Measurements from ENCODE around the gene ACBD6. TPM values are rescaled to one million over a fixed set of nuclear protein-coding genes. Genes with fewer than 3 reads are reported as not detected.
A peak's percentile ranks its signal among the peaks of the same experiment; 100 is the strongest.

ACBD6 gene
- total RNA-seq, 1 donor from 2014 or later = 43.4 TPM

DNA sequence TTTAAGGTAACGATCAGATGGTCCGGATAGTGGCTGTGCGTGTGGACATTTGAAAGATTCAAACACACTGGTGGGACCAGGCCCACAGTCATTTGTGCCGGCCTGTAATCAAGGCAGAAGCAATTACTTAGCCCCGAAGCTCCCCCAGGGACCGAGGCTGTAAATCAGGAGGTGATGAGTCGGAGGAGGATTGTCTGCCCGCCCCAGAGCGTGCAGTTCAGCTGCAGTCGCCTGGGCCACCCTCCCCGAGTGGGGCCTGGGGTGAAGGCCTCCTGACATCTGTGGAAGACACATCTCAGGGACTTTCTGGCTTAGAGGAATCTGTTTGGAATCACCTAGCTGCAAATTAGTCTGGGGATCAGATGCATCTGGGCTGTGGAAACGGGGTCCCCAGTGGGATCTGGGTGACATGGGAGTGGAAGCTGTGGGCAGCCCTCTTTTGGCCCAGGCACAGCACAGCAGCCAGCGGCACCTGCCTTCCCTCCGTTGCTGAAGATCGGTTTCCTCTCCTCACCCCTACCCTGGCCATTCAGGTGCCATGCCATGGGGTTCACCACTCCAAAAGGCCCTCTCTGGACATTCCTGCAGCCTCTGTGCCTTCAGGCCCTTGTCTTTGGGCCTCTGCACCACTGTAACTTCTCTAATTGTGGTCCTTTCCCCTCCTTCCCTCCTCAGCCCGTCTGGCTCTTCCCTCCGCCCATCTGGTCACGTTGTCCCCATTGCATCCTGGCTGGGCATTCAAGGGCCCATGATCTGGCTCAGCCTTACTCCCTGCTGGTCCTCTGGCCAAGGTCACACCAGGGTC lies 246.6 kb downstream of the ACBD6 start:
- peaks cover 17% of the 10 kb centered on the region for H3K4me1 Mint-ChIP-seq (ENCODE audit: low read depth, unreplicated experiment)
- H4K20me1 ChIP-seq (ENCODE audit: insufficient read depth, low read length) = no peaks in the 10 kb centered on the region
- H3K27me3 Mint-ChIP-seq (ENCODE audit: low read depth, unreplicated experiment) = peaks cover 39% of the 10 kb centered on the region
- no peak overlapping the region for H3K4me3 Mint-ChIP-seq (ENCODE audit: unreplicated experiment)
- H2AFZ ChIP-seq (ENCODE audit: low read depth, low read length) = no peak overlapping the region
- no peak overlapping the region for H3K9ac ChIP-seq (ENCODE audit: low read length)
- FAIRE-seq = no peak
- no peaks in the 10 kb centered on the region for H3K9me3 Mint-ChIP-seq (ENCODE audit: unreplicated experiment)
- no peak overlapping the region for H3K27ac ChIP-seq (ENCODE audit: low read depth, low read length)
- no peaks in the 10 kb centered on the region for H3K36me3 ChIP-seq (ENCODE audit: insufficient read depth, low read length)
- TF ChIP-seq EZH2 (IDR thresholded peaks at IDR 0.05; ENCODE audit: insufficient read depth, low read length) = no peak
- TF ChIP-seq, protein P1, sequence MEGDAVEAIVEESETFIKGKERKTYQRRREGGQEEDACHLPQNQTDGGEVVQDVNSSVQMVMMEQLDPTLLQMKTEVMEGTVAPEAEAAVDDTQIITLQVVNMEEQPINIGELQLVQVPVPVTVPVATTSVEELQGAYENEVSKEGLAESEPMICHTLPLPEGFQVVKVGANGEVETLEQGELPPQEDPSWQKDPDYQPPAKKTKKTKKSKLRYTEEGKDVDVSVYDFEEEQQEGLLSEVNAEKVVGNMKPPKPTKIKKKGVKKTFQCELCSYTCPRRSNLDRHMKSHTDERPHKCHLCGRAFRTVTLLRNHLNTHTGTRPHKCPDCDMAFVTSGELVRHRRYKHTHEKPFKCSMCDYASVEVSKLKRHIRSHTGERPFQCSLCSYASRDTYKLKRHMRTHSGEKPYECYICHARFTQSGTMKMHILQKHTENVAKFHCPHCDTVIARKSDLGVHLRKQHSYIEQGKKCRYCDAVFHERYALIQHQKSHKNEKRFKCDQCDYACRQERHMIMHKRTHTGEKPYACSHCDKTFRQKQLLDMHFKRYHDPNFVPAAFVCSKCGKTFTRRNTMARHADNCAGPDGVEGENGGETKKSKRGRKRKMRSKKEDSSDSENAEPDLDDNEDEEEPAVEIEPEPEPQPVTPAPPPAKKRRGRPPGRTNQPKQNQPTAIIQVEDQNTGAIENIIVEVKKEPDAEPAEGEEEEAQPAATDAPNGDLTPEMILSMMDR (IDR thresholded peaks at IDR 0.05; ENCODE audit: insufficient read depth, low read depth, low read length) = no peak
- no peak for DNase-seq (ENCODE audit: low read depth)
- H3K79me2 ChIP-seq (ENCODE audit: insufficient read depth, low read length) = no peaks in the 10 kb centered on the region
- no peaks in the 10 kb centered on the region for H3K9me3 ChIP-seq (ENCODE audit: insufficient read depth, low read depth, low read length)
- H3K4me3 ChIP-seq (ENCODE audit: insufficient read depth, low read depth, low read length) = no peak overlapping the region
- H3K36me3 Mint-ChIP-seq (ENCODE audit: low read depth, unreplicated experiment) = no peaks in the 10 kb centered on the region
- no peaks in the 10 kb centered on the region for H3K4me1 ChIP-seq (ENCODE audit: insufficient read depth, low read length)
- H3K4me2 ChIP-seq (ENCODE audit: low read length) = no peak overlapping the region
- no peaks in the 10 kb centered on the region for H3K27me3 ChIP-seq (ENCODE audit: insufficient read depth, low read length)
- peak overlapping the region; percentile 81 for H3K27ac Mint-ChIP-seq (ENCODE audit: unreplicated experiment)

GRCh38 chr1:180254854-180255253 lies 247.5 kb downstream of the ACBD6 start:
- H2AFZ ChIP-seq (ENCODE audit: low read depth, low read length) = no peak overlapping the region

More at GRCh38 chr1:180254854-180255253, 247.5 kb downstream of the ACBD6 start:
- no peaks in the 10 kb centered on the region for H3K9me3 ChIP-seq (ENCODE audit: insufficient read depth, low read depth, low read length)
- no peak overlapping the region for H3K9ac ChIP-seq (ENCODE audit: low read length)
- TF ChIP-seq, protein P1 (IDR thresholded peaks at IDR 0.05; ENCODE audit: insufficient read depth, low read depth, low read length) = no peak
- no peak for TF ChIP-seq EZH2 (IDR thresholded peaks at IDR 0.05; ENCODE audit: insufficient read depth, low read length)
- no peak overlapping the region for H3K4me2 ChIP-seq (ENCODE audit: low read length)
- H3K4me3 ChIP-seq (ENCODE audit: insufficient read depth, low read depth, low read length) = no peak overlapping the region
- H3K79me2 ChIP-seq (ENCODE audit: insufficient read depth, low read length) = no peaks in the 10 kb centered on the region
- H3K27ac ChIP-seq (ENCODE audit: low read depth, low read length) = no peak overlapping the region
- H3K27me3 Mint-ChIP-seq (ENCODE audit: low read depth, unreplicated experiment) = peaks cover 36% of the 10 kb centered on the region
- H4K20me1 ChIP-seq (ENCODE audit: insufficient read depth, low read length) = no peaks in the 10 kb centered on the region
- no peaks in the 10 kb centered on the region for H3K36me3 Mint-ChIP-seq (ENCODE audit: low read depth, unreplicated experiment)
- FAIRE-seq (no peak), DNase-seq (ENCODE audit: low read depth) (no peak)
- H3K27me3 ChIP-seq (ENCODE audit: insufficient read depth, low read length) = no peaks in the 10 kb centered on the region
- no peaks in the 10 kb centered on the region for H3K36me3 ChIP-seq (ENCODE audit: insufficient read depth, low read length)
- H3K4me1 ChIP-seq (ENCODE audit: insufficient read depth, low read length) = peaks cover 2% of the 10 kb centered on the region
- H3K4me1 Mint-ChIP-seq (ENCODE audit: low read depth, unreplicated experiment) = peaks cover 22% of the 10 kb centered on the region
- H3K27ac Mint-ChIP-seq (ENCODE audit: unreplicated experiment) = no peak overlapping the region
- no peaks in the 10 kb centered on the region for H3K9me3 Mint-ChIP-seq (ENCODE audit: unreplicated experiment)
- H3K4me3 Mint-ChIP-seq (ENCODE audit: unreplicated experiment) = no peak overlapping the region

Measured in astrocyte (in vitro differentiated cells and primary cell).